Measurements from ENCODE around the gene ADAM22.

The ADAM22 gene

DNA sequence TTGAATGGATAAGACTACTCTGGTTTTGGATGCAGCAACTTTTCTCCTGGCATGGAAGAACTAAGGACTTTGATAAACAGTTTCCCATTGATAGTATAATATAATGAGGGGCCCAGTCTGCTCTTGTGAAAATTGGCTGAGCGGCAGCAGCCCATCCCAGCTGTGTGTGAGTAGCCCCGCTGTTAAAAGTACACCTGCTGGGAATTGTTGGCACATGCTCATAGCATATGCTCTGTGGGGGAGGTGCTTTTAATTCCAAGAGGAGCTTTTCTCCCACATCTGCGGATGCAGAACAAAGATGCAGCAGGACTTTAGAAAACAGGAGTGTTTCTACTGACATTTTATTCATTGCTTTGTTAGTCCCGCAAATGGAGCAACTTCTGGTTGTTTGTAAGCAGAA, 266.7 kb downstream of the ADAM22 start:
- no peak overlapping the region for H3K4me3 ChIP-seq (ENCODE audit: low read length)
- no peak for DNase-seq (ENCODE audit: low read depth, low spot score)

GRCh38 chr7:88201305-88201704, 267.3 kb downstream of the ADAM22 start:
- H3K4me3 ChIP-seq (ENCODE audit: low read length): no peak overlapping the region
- DNase-seq (ENCODE audit: low read depth, low spot score): no peak

DNA sequence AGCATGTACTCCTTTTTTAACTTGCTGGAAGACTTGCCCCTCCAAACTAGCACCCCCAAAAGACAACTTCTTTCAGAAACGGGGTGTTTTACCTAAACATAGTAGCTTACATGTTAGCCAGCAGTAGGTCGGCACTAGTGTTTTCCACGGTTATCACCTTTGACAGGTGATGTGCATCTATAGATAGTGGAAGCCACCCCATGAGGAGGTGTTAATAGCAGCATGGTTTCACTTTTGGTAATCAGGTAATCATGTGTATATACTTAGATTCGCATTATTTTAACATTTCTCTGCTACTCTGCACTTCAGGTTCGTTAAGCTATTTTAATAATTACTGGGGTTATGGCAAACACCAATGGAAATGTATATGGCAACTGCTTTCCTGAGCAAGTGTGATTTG, 268.2 kb downstream of the ADAM22 start:
- H3K4me3 ChIP-seq (ENCODE audit: low read length): no peak overlapping the region
- DNase-seq (ENCODE audit: low read depth, low spot score): no peak

DNA sequence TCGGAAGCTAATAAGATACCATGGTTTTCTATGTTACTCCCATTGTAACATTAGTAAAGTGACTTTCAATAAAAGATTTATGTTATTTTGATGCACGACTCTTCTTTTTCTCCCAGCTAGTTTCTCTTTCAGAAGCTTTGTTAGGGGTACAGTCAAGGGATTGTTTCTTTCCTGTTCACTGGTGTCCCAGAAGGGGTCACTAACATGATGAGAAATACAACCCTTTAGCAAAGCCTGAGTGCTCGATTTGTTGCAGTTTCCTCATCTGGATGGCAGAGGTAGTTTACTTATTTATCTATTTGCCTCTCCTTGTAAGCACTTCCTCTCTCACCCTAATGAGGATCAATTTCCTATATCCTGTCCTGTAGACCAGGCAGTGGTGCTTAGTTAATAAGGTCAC, 268.7 kb downstream of the ADAM22 start:
- no peak for DNase-seq (ENCODE audit: low read depth, low spot score)
- H3K4me3 ChIP-seq (ENCODE audit: low read length): no peak overlapping the region

DNA sequence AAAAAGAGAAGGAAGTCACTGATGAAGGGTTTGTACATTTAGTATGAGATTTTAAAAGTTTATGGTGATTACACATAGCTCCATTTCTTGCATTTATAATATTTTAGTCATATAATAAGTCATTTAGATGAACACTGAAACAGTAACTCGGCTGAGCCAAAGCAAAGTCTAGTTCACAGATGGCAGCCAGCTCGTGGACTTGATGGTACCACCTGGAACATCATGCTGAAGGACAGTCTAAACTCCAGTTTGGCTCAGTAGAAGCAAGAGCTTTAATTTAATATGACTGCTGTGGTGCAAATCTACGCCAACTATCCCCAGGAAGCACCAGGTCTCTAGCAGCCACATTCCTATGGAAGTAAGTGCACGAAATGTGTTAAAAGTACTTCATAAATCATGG, 269.4 kb downstream of the ADAM22 start:
- DNase-seq (ENCODE audit: low read depth, low spot score): no peak

DNA sequence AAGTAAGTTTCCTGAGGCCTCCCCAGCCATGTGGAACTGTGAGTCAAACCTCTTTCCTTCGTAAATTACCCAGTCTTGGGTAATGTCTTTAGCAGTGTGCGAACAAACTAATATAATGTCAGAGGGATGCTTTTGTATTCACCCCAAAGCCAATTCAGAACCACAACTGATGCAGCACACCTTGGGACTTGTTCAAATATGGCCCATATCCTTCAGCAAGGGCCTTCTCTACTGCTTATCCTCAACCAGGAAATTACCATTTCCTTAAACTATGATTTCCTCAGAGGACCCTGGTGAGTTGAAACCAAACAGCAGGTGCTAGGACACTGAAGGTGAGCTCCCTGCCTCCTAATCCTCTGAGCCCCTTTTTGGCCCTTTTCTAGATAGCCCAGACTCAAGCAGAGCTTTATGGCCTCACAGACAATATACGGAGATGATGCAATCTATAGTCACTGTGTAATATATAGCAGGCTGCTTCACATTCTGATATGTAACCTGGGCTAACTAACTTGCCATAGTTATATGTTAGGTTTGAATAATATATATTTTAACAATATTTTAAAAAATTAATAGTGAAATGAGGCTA, 270.6 kb downstream of the ADAM22 start:
- H3K4me3 ChIP-seq (ENCODE audit: low read length): no peak overlapping the region
- DNase-seq (ENCODE audit: low read depth, low spot score): no peak

More for the DNA sequence above, 269.4 kb downstream of the ADAM22 start:
- H3K4me3 ChIP-seq (ENCODE audit: low read length): no peak overlapping the region

- DNase-seq (ENCODE audit: low read depth, low spot score): no peak
- H3K4me3 ChIP-seq (ENCODE audit: low read length): no peak overlapping the region
Observed at GRCh38 chr7:88205179-88205578, 271.1 kb downstream of the ADAM22 start.

DNA sequence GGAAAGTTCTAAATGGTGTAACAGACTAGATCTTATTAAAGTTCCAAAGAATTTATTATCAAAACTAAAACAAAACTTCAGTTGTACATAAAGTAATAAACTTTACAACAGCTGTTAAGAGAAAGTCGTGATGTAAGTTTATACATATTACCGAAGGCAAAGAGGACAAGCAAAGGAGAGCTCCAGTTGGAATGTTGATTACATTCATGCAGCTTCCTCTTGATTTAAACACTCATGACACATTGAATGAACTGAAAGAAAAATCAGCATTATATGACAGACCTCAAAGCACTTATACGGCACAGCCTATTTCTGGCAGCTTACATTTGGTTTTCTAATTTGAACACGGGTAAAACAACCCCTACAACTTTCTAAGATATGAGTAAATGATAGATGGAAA, 272.2 kb downstream of the ADAM22 start:
- DNase-seq (ENCODE audit: low read depth, low spot score): no peak
- H3K4me3 ChIP-seq (ENCODE audit: low read length): no peak overlapping the region

GRCh38 chr7:88208521-88208920, 274.5 kb downstream of the ADAM22 start:
- no peak overlapping the region for H3K4me3 ChIP-seq (ENCODE audit: low read length)
- no peak for DNase-seq (ENCODE audit: low read depth, low spot score)

- H3K4me3 ChIP-seq (ENCODE audit: low read length): no peak overlapping the region
- DNase-seq (ENCODE audit: low read depth, low spot score): no peak
Observed at GRCh38 chr7:88212918-88213317, 278.9 kb downstream of the ADAM22 start.

GRCh38 chr7:88214456-88214855, 280.4 kb downstream of the ADAM22 start:
- no peak for DNase-seq (ENCODE audit: low read depth, low spot score)
- no peak overlapping the region for H3K4me3 ChIP-seq (ENCODE audit: low read length)

- no peak for DNase-seq (ENCODE audit: low read depth, low spot score)
Observed at GRCh38 chr7:88215295-88215694, 281.2 kb downstream of the ADAM22 start.

DNA sequence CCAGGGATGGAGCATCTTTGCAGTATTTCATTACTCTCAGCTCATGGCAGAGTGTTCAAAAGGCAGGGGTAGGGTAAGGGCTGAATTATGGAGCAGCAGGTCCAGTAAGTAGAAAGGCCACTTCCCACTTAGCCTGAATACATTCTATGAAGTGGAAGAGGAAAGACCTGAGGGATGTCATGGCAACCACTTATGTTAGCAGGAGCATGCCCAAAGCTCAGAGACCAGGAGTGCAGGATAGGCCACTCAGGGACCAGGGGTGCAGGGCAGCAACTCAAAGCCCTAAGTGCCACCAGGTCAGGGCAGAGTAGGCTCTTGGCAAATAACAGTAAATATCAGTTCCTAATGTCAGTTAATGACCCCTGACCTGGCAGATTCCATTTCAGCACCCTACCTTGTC, 282.2 kb downstream of the ADAM22 start:
- H3K4me3 ChIP-seq (ENCODE audit: low read length): no peak overlapping the region
- no peak for DNase-seq (ENCODE audit: low read depth, low spot score)

More at GRCh38 chr7:88215295-88215694, 281.2 kb downstream of the ADAM22 start:
- H3K4me3 ChIP-seq (ENCODE audit: low read length): no peak overlapping the region

DNA sequence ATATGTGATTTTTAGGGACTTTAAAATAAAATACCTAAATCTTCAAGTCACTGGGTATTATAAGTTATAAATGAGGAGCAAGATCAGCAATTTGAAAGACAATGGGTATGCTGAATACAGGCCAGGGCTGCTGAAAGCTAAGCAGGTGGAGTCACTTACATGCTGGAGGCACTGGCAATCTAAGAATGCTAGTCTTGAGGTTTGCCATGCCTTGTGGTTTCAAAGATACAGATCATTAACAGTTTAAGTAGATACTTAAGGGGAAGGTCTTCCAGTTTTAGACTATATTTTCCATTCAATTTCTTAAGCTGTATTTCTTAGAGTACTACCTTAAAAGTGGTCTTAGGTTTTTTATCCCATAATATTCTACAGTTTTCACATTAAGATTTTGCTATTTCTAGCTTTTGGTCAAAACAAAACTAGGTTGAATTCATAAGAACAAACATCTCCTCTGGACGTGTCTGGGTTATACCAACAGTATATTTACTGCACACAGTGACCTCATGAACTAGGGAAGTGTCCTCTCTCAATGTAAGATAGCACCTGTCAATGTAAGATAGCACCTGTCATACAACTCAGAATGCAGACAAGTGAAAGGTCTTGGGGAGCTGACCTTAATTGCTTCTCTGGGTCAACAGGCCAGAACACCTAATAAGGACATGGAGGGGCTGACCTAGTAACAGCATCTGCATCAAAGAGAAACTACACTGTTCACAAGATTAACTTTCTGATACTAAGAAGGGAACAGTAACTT, 283.8 kb downstream of the ADAM22 start:
- H3K4me3 ChIP-seq (ENCODE audit: low read length): no peak overlapping the region; the same call in 1 of the 2 replicates
- peak; percentile 71 for DNase-seq (ENCODE audit: low read depth, low spot score)

GRCh38 chr7:88218429-88218745, 284.3 kb downstream of the ADAM22 start:
- peak overlapping the region; percentile 81 for H3K4me3 ChIP-seq (ENCODE audit: low read length)

GRCh38 chr7:88218836-88219605, 285.0 kb downstream of the ADAM22 start:
- peak overlapping the region; percentile 81 for H3K4me3 ChIP-seq (ENCODE audit: low read length)
- DNase-seq (ENCODE audit: low read depth, low spot score): no peak

More at GRCh38 chr7:88218429-88218745, 284.3 kb downstream of the ADAM22 start:
- DNase-seq (ENCODE audit: low read depth, low spot score): no peak

DNA sequence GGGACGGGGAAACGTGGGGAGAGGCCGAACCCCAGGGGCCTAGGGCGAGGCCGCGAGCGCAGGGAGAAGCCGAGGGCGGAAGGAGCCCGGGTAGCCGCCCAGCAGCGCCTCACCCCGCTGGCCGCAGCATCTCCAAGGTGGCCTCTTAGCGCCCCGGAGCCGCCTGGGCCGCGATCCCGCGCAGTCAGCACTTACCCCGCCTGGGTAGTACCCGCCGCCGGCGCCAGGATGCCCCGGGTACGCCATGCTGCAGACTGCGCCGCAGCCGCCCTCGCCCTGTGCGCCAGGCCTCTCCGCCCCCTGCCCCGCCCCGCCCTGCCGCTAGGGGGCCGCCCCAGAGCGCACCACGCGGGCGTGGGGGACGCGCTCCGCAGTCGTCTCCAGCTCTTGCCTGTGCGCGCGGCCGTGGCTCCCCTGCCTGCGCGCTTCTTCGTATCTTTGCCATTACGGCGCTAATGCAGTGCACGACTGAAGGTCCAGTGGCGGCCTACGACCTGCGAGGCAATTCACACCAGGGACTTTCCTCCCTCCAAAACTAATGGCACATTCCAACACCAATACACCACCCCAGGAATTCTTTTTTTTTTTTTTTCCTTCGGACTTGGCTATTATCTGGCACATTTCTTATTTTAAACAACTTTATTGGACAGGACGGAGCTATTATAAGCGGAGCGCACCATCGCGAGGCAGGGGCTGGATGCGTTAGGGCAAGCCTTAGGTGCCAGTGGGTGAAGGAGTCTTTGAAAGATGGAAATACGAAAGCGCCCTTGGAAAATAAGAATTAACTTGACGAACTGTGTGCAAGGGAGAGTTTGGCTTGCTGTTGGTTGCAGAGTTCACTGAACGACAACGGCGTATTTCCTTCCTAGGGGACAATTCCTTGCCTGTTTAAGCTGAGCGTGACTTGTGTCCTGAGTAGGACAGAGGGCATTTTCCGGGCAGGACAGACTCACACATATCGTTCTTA, 286.0 kb downstream of the ADAM22 start, which contains the start of gene SRI:
Gene SRI (minus strand): TSS at position 258 of the 967 bp plus-strand sequence. CDS start 12 bp downstream, at position 246.
- peak; percentile 71 for DNase-seq (ENCODE audit: low read depth, low spot score)
- H3K4me3 ChIP-seq (ENCODE audit: low read length): peak within 1 kb of the TSS; percentile 81

DNA sequence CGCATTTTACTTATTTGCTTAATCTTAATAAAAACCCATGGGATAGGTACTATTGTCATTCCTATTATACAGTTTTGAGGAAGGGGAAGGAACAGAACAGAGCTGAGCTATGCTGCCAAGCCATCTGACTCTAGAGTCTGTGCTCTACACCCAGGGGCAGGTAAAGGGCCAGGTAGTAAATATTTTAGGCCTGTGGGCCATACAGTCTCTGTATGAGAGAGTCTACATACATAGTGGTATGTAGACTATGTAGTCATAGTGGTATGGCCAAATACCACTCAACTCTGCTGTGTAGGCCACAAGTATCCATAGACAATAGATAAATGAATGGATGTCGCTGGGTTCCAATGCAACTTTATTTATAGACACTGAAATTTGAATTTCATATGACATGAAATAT, 289.2 kb downstream of the ADAM22 start:
- no peak overlapping the region for H3K4me3 ChIP-seq (ENCODE audit: low read length)
- no peak for DNase-seq (ENCODE audit: low read depth, low spot score)

All from Jurkat, Clone E6-1 (cell line).